Activated CD8-positive, alpha-beta memory T cell treated with anti-CD3 and anti-CD28 coated beads, Interleukin-2, amount 10 ng/mL, durations not matched to agents 7 days and 5 days (primary cell): Measurements from ENCODE around the gene SRXN1. TPM values are rescaled to one million over a fixed set of nuclear protein-coding genes. Genes with fewer than 3 reads are reported as not detected.

Experiments used
- ATAC-seq: fragments of 150-1000 bp; cut with Tn5 transposase; one replicate; pipeline ENCODE4 v1.10.0; 2021; ENCODE audit warnings: moderate library complexity
- CTCF ChIA-PET: fragments of 350-600 bp; sonication (Branson Sonifier 250); formaldehyde crosslinking; loops from one replicate; lab custom pipeline; 2021; ENCODE audit warnings: antibody characterized with exemption; lab: Charles Lee
- DNase-seq: peaks from one replicate; pipeline ENCODE4 v3.0.0-alpha.2; 2020
- H3K27ac Mint-ChIP-seq: one replicate; pipeline ENCODE4 v1.8.0; 2021; ENCODE audit warnings: mild to moderate bottlenecking, mixed read lengths
- H3K27me3 Mint-ChIP-seq: one replicate; pipeline ENCODE4 v1.8.0; 2021; ENCODE audit warnings: mixed read lengths
- H3K36me3 Mint-ChIP-seq: one replicate; pipeline ENCODE4 v1.8.0; 2021; ENCODE audit warnings: mild to moderate bottlenecking, mixed read lengths
- H3K4me1 Mint-ChIP-seq: one replicate; pipeline ENCODE4 v1.8.0; 2021; ENCODE audit warnings: mixed read lengths
- H3K4me3 Mint-ChIP-seq: one replicate; pipeline ENCODE4 v1.8.0; 2021; ENCODE audit warnings: mild to moderate bottlenecking, moderate library complexity, mixed read lengths
- H3K9me3 Mint-ChIP-seq: one replicate; pipeline ENCODE4 v1.8.0; 2022; ENCODE audit warnings: low read depth, mixed read lengths
- total RNA-seq, 2 experiments: library from RNA; stranded (reverse); gene quantifications; one replicate each; pipeline ENCODE4 v1.2.3, GENCODE V29; 2021

The SRXN1 gene
- total RNA-seq, 2 experiments from 2014 or later: 17.7 to 20.0 TPM

GRCh38 chr20:687468-688203, 34.6 kb upstream of the SRXN1 start:
- Mint-ChIP-seq H3K4me3 (no peak overlapping the region), H3K4me1 (no peaks in the 10 kb centered on the region), H3K36me3 (no peaks in the 10 kb centered on the region), H3K27me3 (peaks cover 15% of the 10 kb centered on the region), H3K27ac (no peak overlapping the region), H3K9me3 (no peaks in the 10 kb centered on the region)
- DNase-seq (no peak), ATAC-seq (no peak)
- CTCF ChIA-PET: interaction anchor here (1.3 kb wide), 1 partner anchor 42 kb away, joined by 4 read pairs; no protein-coding TSS in a partner anchor

- no peak for ATAC-seq
- Mint-ChIP-seq H3K9me3 (no peaks in the 10 kb centered on the region), H3K27ac (no peak overlapping the region), H3K4me1 (no peaks in the 10 kb centered on the region), H3K27me3 (peaks cover 12% of the 10 kb centered on the region), H3K36me3 (no peaks in the 10 kb centered on the region), H3K4me3 (no peak overlapping the region)
- CTCF ChIA-PET: no interaction called here
- no peak for DNase-seq
These were observed 31.8 kb upstream of the SRXN1 start for GRCh38 chr20:684676-685319.

GRCh38 chr20:682123-682522, 29.1 kb upstream of the SRXN1 start:
- Mint-ChIP-seq H3K36me3 (no peaks in the 10 kb centered on the region), H3K4me1 (no peaks in the 10 kb centered on the region), H3K4me3 (no peak overlapping the region), H3K27me3 (peaks cover 19% of the 10 kb centered on the region), H3K27ac (no peak overlapping the region), H3K9me3 (no peaks in the 10 kb centered on the region)
- CTCF ChIA-PET: interaction anchor here (1.6 kb wide), 1 partner anchor 37 kb away, joined by 4 read pairs; no protein-coding TSS in a partner anchor
- ATAC-seq (no peak), DNase-seq (no peak)

GRCh38 chr20:680638-681187, 27.7 kb upstream of the SRXN1 start:
- peaks cover 29% of the 10 kb centered on the region for H3K27me3 Mint-ChIP-seq
- no peak overlapping the region for H3K4me3 Mint-ChIP-seq
- H3K27ac Mint-ChIP-seq: no peak overlapping the region
- CTCF ChIA-PET: no interaction called here
- no peaks in the 10 kb centered on the region for H3K9me3 Mint-ChIP-seq
- peaks cover 2% of the 10 kb centered on the region for H3K36me3 Mint-ChIP-seq
- no peak for ATAC-seq
- peaks cover 4% of the 10 kb centered on the region for H3K4me1 Mint-ChIP-seq
- no peak for DNase-seq

GRCh38 chr20:677957-678356, 25.0 kb upstream of the SRXN1 start:
- peaks cover 50% of the 10 kb centered on the region for H3K27me3 Mint-ChIP-seq
- H3K27ac Mint-ChIP-seq: no peak overlapping the region
- H3K4me1 Mint-ChIP-seq: peaks cover 4% of the 10 kb centered on the region
- CTCF ChIA-PET: interaction anchor here (1.3 to 1.5 kb wide), 3 partner anchors 9 to 32 kb away, joined by 3 to 5 read pairs (median 4); no protein-coding TSS in a partner anchor
- no peaks in the 10 kb centered on the region for H3K9me3 Mint-ChIP-seq
- H3K4me3 Mint-ChIP-seq: no peak overlapping the region
- DNase-seq (no peak), ATAC-seq (no peak)
- peaks cover 2% of the 10 kb centered on the region for H3K36me3 Mint-ChIP-seq

- peaks cover 4% of the 10 kb centered on the region for H3K4me1 Mint-ChIP-seq
- no peak for ATAC-seq
- peaks cover 60% of the 10 kb centered on the region for H3K27me3 Mint-ChIP-seq
- CTCF ChIA-PET: interaction anchor here (1.3 to 1.5 kb wide), 2 partner anchors 10 to 31 kb away, joined by 4 to 5 read pairs; no protein-coding TSS in a partner anchor
- no peak overlapping the region for H3K27ac Mint-ChIP-seq
- no peaks in the 10 kb centered on the region for H3K9me3 Mint-ChIP-seq
- DNase-seq: no peak
- no peak overlapping the region for H3K4me3 Mint-ChIP-seq
- H3K36me3 Mint-ChIP-seq: peaks cover 2% of the 10 kb centered on the region
These were observed 24.0 kb upstream of the SRXN1 start for GRCh38 chr20:676967-677366.

- Mint-ChIP-seq H3K4me1 (peaks cover 6% of the 10 kb centered on the region), H3K27ac (no peak overlapping the region), H3K27me3 (peaks cover 66% of the 10 kb centered on the region), H3K4me3 (no peak overlapping the region), H3K36me3 (peaks cover 2% of the 10 kb centered on the region), H3K9me3 (no peaks in the 10 kb centered on the region)
- CTCF ChIA-PET: interaction anchor here (0.8 kb wide), 1 partner anchor 9 kb away, joined by 3 read pairs; no protein-coding TSS in a partner anchor
- no peak for DNase-seq
- ATAC-seq: no peak
These were observed 23.4 kb upstream of the SRXN1 start for GRCh38 chr20:676315-676937.

- peak; percentile 70 for DNase-seq
- H3K9me3 Mint-ChIP-seq: no peaks in the 10 kb centered on the region
- peaks cover 2% of the 10 kb centered on the region for H3K36me3 Mint-ChIP-seq
- no peak within 1 kb of the TSS for H3K27ac Mint-ChIP-seq
- peaks cover 7% of the 10 kb centered on the region for H3K4me1 Mint-ChIP-seq
- peak; percentile 88 for ATAC-seq
- peaks cover 71% of the 10 kb centered on the region for H3K27me3 Mint-ChIP-seq
- CTCF ChIA-PET: interaction anchor here (0.8 kb wide), 1 partner anchor 8 kb away, joined by 3 read pairs; no protein-coding TSS in a partner anchor
- H3K4me3 Mint-ChIP-seq: no peak within 1 kb of the TSS
These were observed 22.7 kb upstream of the SRXN1 start, which contains the start of gene SCRT2 for GRCh38 chr20:675453-676314. TSS of gene SCRT2 (minus strand) at chr20:675802. CDS start at chr20:675601, 201 bp downstream.

GRCh38 chr20:675033-675452, 22.0 kb upstream of the SRXN1 start:
- DNase-seq (no peak), ATAC-seq (no peak)
- no peak overlapping the region for H3K4me3 Mint-ChIP-seq
- peaks cover 2% of the 10 kb centered on the region for H3K36me3 Mint-ChIP-seq
- CTCF ChIA-PET: interaction anchor here (1.5 kb wide), 1 partner anchor 29 kb away, joined by 6 read pairs; no protein-coding TSS in a partner anchor
- H3K27ac Mint-ChIP-seq: no peak overlapping the region
- no peaks in the 10 kb centered on the region for H3K9me3 Mint-ChIP-seq
- peaks cover 71% of the 10 kb centered on the region for H3K27me3 Mint-ChIP-seq
- peaks cover 7% of the 10 kb centered on the region for H3K4me1 Mint-ChIP-seq

GRCh38 chr20:673603-674001, 20.6 kb upstream of the SRXN1 start:
- DNase-seq (no peak), ATAC-seq (no peak)
- no peak overlapping the region for H3K4me3 Mint-ChIP-seq
- CTCF ChIA-PET: interaction anchor here (1.5 kb wide), 1 partner anchor 28 kb away, joined by 6 read pairs; no protein-coding TSS in a partner anchor
- no peak overlapping the region for H3K27ac Mint-ChIP-seq
- H3K9me3 Mint-ChIP-seq: no peaks in the 10 kb centered on the region
- H3K4me1 Mint-ChIP-seq: peaks cover 7% of the 10 kb centered on the region
- H3K36me3 Mint-ChIP-seq: peaks cover 2% of the 10 kb centered on the region
- peaks cover 67% of the 10 kb centered on the region for H3K27me3 Mint-ChIP-seq

GRCh38 chr20:672963-673602, 20.1 kb upstream of the SRXN1 start:
- Mint-ChIP-seq H3K27ac (no peak overlapping the region), H3K4me3 (no peak overlapping the region), H3K36me3 (peaks cover 2% of the 10 kb centered on the region), H3K9me3 (no peaks in the 10 kb centered on the region), H3K27me3 (peaks cover 62% of the 10 kb centered on the region), H3K4me1 (peaks cover 7% of the 10 kb centered on the region)
- ATAC-seq (no peak), DNase-seq (no peak)
- CTCF ChIA-PET: no interaction called here
